NCI-H128 (cell line): ENCODE measurements around the gene MFSD6.

Source experiments
- DNase-seq: peaks from one replicate; lab custom pipeline; 2025; ENCODE audit not compliant: unreplicated experiment; lab: John Stamatoyannopoulos, UW

MFSD6 gene

DNA sequence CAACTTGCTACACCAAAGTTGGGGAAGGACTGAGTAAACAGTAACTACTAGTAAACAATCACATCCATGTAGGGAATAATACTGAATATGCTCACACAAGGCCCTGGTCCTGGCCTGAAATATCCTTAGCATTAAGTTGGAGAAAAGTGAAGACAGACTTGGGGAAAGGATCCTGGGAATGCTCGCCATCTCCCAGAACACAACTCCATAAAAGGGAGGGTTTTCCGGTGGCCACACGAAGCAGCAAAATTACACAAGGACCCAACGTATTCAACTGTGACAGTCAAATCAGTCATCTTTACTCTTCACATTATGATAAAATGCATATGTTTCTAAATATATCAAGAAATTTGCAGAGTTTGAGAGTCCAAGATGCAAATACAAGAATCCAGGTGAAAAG is 119.1 kb downstream of the MFSD6 start:
- no peak for DNase-seq

DNA sequence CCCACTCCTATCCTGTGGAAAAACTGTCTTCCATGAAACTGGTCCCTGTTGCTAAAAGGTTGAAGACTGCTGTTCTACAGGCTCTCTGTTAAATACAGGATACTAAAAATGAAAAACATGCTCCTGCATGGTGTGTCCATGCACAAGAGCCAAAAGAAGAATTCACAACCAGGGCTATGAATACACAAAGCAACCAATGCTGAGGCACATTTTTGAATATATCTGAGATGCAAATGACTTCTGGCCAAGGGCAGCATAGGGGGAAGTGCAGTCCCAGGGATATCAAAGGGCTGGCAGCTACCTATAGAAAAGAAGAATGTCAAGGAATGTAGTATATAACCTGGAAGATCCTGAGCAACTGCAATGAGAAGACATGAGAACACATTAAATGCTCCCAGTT is 119.8 kb downstream of the MFSD6 start:
- DNase-seq = no peak

DNA sequence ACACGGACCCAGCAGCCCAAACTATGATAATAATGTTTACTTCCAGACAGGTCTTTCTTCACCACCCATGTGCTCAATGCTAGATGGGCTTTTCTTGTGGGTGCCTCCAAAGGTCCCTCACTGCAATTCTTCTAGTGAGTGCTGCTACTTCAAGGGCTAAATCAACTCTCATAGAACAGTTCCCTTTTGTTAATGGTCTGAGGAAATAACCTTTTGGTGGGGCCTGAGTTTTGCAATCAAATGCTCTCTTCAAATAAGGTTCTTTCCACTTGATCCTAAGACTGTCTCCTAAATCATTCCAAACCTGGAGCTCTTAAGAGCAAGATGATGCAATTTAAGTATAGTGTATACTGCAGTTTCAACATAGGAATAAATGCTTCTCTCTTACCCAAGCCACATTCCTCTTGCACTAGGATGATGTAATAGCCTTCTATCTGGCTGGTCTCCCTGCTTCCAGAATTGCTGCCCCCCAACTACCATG is 120.4 kb downstream of the MFSD6 start:
- no peak for DNase-seq

DNA sequence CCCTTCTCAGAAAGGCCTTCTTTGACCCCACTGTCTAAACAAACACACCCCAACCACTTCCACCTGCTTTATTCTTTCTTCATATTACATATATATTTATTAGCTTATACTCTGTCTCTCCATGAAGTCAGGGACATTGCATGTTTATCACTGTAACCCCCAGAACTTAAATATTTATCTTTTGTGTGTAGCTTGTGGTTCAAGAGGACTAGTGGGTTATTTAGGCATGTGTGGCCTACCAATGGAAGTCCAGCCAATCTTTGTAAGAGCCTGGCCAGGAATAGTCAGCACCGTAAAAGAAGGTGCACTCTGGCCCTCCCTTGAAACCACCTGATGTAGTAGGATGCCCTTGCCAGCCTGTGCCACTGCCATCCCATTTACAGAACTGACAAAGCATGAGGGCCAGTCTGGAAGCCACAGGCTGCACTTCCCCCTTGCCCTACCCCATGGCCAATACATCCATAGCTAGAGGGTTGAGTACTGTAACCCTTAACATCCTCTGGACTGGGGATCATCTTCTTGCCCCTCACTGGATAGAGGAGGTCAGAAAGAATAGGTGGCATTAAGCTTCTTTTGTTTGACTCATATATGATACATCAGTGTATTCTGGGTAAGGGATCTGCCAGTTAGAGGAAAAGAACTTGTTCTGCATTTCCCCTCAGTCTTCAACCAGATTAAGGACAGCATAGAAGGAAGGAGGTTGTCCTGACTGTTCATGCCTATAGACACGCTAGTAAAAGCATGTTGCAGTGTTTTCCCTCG is 121.5 kb downstream of the MFSD6 start:
- DNase-seq = no peak

DNA sequence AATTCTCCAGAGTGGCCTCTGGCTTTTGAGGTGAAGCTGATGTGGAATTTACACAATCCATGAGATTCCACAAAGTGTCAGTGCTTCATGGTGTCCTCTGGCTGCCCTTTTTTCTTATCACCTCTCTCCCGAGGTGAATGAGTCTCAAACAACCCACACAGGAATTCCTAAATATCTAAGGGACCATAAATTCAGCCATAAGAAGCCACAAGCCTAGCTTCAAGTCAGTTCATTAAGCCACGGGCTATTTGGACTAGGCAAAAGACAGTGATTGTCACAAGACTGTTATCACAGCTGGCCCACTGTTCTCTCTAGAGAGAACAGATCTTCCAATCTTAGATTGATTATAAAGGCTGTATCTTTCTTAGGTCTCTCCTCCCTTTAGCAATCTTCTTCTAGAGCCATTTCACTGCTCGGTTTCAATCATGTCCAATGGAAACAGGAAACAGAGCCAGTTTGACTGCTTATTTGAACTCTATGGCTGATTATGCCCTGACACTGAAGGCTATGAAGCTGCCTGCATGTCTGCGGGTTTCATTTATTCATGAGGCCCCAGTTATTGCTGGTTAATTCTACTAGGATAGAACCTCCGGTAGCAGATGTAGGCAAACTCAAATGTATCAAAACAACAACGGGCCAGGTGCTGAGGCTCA is 122.2 kb downstream of the MFSD6 start:
- no peak for DNase-seq

DNA sequence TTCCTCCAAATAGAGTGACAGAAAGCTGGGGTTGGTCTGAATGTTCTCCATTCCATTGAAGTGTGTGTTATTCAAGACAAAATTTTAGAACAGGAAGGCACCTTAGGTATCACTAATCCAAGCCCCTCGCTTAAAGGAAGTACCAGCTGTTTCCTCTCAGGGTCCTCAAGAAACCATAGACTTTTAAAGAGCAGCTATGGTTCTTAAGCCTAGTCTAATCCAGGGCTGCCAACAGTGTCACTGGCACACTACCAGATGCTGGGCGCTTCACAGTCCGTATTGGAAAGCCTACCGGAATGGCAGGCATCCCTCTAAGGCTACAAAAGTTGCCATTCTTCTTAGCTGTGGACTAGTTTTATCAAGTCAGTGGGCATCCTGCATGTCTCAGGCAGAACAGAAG is 124.4 kb downstream of the MFSD6 start:
- DNase-seq = no peak

DNA sequence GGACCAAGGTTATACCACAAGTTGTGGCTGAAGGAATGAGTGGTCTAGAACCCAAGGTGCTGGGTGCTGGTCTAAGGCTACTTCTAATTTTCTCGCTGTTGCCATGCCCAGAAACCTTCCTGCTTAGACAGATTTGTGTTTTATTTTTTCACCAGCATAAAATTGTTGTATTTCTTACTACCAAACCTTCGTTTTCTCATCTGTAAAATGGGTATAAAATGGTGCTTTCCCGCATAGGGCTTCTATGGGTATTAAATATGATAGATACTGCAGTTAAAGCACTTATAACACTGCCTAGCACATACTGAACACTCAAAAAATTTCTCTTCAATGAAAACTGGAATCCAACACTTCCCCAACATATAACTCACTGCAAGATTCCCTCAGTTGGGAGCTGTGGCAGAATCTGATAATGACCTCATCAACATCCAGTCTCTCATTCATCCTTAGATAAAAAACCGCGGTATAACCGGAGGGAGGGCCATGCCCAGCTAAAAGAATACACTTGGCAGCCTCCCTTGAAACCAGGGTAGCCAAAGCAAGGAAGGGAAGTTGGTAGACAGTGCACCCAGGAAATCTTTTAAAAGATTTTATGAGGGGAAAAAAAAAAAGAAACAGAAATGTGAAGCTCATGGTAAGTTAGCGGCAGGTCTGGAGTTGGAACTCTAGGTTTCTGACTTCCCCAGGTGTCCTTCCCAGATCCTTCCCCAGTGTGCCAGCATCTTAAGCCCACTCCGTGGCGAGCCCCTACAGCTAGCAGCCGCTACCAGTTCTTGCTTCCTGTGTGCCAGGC is 125.2 kb downstream of the MFSD6 start:
- DNase-seq = no peak

DNA sequence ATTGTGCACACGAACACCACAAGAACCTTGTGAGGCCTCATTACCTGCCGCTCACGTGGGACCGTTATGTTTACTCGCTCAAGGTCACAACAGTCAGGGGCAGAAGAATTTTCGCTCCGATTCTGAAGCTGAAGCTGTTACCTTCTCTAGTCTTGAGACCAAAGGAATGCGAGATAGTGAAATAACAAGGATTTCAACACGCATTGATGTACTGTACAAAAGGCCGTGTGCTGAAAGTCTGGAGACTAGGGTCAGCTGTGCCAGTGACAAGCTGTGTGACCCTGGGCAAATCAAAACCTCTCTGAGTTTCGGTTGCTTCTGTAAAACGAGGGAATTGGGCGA is 125.8 kb downstream of the MFSD6 start:
- DNase-seq = no peak

DNA sequence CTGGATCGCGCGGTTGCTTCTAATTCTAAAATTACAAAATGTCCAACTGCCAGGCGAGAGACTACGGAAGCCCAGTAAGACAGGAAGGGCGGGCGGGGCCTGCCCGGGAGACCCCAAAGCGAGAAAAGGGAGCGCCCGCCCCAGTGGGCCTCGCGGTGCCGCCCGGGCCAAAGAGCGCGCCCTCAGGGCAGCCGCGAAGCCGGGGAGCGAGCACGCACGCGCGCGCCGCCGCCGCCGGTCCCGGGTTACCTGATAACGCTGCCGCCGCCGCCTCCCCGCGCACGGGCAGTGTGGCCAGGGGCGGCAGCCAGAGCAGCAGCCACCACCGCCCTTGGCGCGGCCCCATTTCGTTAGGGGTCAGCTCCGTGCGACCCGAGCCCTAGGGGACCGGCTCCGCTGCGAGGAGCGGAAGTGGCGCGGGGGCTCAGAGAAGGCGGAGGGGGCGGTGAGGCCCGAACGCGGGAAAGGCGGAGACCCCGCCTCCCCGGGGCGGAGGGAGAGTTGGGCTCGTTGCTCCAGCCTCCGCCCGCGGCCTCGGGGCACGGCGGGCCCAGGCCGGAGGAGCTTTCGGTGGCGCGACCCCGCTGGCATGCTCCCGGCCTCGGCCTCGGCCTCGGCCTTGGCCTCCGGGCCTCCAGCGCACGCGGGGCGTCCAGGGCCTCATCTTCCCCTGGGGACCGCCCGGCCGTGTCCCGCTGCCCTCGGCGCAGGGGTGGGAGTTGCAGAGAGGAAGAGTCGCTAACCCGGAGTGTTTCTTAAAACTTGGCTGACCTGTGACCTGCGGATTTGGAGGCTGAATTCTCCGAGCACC is 126.4 kb downstream of the MFSD6 start, which contains the start of gene NEMP2:
TSS of gene NEMP2 (minus strand) at position 413 of the 811 bp plus-strand sequence. CDS start at position 346, 67 bp downstream.
- DNase-seq = peak; percentile 46

DNA sequence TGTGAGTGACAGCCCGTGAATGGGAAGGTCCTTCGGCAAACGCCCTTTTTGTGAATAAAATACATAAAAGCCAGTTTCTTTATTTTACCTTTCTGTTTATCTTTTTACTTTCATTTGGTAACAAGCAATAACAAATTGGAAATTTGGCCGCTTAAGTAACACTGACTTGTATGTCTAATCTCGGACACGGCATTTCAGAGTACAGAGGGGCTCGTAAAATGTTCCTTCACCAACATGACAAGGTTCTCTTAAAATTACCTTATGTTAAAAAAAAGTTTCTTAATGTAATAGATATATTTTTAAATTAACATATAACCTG is 126.9 kb downstream of the MFSD6 start:
- DNase-seq = no peak

DNA sequence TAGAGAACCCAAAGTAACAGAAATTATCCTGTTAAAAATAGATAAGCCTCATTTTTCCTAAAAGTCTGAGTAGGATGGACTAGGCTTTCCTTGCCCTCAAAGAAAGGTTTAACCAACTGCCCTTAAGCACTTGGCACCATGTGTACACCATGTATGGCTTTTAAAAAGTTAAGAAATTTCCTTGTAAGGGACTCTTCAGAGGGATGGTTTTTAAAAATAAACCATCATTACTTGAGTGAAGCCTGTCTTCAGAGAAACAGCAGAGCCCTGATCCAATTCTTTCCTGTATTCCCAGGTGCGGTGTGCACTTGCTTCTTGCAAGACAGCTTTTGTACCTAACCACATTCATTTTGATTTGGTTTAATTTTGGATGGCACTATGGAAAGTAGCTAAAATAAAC is 127.4 kb downstream of the MFSD6 start:
- DNase-seq = no peak

DNA sequence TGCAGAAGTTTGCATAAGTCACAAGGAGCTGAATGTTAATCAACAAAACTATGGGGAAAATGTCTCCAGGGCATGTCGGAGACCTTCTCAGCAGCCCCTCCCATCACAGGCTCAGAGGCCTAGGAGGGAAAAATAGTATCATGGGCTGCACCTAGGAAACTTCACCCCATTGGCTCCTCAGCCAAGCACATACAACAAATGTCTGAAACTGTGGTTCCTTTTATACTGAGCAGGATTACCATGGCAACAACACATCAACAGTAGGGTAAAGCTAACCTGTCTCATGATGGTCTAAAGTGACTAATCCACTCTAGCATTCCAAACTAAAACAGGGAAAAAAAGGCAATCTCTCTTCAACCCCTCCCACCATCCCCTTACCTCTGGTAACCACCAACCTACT is 129.6 kb downstream of the MFSD6 start:
- no peak for DNase-seq

DNA sequence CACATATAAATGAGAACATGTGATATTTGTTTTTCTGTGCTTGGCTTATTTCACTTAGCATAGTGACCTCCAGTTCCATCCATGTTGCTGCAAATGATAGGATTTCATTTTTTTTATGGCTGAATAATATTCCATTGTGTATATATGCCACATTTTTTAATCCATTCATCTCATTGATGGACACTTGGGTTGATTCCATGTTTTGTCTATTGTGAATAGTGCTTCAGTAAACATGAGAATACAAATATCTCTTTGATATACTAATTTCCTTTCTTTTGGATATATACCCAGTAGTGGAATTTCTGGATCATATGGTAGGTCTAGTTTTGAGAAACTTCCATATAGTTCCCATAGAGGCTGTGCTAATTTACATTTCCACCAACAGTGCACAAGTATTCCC is 130.0 kb downstream of the MFSD6 start:
- no peak for DNase-seq

DNA sequence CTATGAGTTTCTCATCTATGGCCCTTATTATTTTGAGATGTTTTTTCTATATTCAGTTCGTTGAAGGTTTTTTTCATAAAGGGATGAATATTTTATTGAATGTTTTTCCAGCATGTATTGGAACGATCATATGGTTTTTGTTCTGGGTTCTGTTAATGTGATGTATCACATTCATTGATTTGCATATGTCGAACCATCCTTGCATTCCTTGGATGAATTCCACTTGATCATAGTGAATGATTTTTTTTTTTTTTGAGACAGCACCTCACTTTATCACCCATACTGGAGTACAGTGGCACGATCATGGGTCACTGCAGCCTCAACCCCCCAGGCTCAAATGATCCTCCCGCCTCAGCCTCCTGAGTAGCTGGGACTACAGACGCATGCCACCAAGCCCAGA is 131.9 kb downstream of the MFSD6 start:
- DNase-seq = no peak

DNA sequence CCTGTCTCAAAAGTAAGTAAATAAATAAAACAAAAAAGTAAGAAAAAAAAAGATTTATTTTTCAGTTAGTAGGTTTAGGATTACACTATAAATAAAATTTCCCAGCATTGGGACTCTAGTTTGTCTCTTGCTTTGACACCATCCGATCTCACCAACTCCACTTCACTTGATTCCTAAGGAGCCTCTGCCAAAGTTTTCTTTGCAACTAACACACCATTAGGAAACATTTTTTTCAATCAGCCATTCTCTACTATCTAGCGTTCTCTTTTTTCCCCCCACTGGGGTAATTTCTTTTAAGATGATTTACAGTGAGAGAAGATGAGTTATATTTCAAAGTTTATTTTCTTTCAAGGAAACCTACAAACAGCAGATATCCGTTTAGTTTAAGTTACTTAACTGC is 136.9 kb downstream of the MFSD6 start:
- no peak for DNase-seq

DNA sequence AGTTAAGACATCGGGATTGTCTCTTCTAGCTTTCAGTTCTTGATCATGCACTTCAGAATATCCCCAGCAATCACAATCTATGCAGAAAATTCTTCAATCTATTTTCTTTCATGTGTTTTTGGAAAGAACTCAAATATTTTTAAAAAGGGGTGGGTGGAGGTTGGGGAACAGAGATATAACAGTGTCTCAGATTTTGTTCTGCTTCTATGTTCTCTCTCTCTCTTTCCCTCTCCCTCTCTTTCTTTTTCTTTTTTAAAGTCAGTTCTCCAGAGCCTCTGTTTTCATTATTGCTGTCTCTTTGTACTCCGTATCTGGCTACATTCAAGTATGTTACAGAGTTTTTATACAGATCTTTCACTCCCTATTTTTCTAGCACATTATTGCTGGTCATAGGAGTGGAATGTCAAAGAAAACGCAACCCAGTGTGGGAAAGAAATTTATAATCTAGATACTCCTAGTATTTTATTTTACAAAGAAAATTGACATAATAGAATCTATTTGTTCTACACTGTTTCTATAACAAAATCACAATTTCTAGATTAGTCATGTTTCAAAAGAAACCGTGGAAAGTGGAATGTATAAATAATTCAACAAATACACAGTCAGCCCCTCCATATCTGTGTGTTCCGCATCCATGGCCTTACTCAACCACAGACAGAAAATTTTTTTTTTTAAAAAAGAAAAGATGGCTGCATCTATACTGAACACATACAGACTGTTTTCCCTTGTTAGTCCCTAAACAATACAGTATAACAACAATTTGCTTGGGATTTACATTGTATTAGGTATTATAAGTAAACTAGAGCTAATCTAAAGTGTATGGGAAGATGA is 137.6 kb downstream of the MFSD6 start:
- DNase-seq = no peak

DNA sequence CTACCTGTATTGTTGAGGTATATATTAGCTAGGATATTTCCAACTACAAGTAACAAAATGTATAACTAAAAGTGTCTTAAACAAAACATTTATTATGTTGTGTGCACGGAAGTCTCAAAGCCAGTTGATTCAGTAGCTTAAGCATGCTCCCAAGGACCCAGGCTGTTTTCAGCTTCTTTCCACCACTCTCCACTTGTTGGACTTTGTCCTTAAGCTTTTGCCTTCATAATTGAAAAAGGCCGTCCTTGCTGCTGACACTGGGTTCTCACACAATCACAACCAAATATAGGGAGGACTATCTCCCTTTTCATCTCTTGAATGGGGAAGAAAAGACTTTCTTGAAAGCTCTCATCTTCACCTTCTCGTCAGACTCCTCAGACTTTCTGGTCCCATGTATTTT is 138.6 kb downstream of the MFSD6 start:
- no peak for DNase-seq

DNA sequence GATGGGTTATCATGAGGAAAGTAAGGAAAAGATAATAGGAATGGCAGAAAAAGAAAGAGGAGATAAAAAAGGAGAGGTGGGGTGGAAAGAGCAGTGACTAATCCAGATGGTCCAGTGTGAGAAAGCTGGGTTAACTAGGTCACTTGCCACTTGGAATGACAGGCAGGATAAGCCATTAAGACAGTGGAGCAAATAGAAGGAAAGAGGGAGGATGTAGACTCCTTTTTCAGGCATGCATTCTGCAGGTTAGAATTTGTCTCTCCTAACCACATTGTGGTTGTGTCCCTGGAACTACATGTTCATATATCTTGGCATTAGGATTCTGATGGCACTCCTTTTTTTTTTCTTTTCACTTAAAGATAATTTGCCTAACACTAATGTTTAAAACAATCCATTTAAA is 139.7 kb downstream of the MFSD6 start:
- no peak for DNase-seq

DNA sequence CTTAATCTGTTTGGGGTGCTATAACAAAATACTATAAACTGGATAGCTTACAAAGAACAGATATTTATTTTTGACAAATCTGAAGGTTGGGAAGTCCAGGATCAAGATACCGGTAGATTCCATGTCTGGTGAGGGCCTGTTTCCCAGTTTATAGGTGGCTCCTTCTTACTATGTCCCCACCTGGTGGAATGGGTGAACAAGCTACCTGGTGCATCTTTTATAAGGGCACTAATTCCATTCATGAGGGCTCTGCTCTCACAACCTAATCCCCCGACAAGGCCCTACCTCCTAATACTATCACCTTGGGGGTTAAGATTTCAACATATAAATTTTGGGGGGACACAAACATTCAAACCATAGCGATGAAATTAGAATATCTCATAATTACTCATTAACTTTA is 142.0 kb downstream of the MFSD6 start:
- DNase-seq = no peak
